DND-41 (cell line): ENCODE results near the gene VSTM5.

Experiments used
- EZH2 ChIP-seq: IDR thresholded peaks from 3 replicates; pipeline ENCODE4 v1.6.1; 2012; ENCODE audit warnings: borderline replicate concordance, low read depth, mild to moderate bottlenecking, moderate library complexity, low read length, inconsistent platforms; ENCODE audit not compliant: severe bottlenecking
- TF ChIP-seq, protein P1 (sequence below): IDR thresholded peaks from 2 replicates; pipeline ENCODE4 v1.5.1; 2012; ENCODE audit warnings: borderline replicate concordance, low read length, moderate library complexity, mild to moderate bottlenecking; ENCODE audit not compliant: poor library complexity, severe bottlenecking; ENCODE audit errors: extremely low read depth

DNA sequence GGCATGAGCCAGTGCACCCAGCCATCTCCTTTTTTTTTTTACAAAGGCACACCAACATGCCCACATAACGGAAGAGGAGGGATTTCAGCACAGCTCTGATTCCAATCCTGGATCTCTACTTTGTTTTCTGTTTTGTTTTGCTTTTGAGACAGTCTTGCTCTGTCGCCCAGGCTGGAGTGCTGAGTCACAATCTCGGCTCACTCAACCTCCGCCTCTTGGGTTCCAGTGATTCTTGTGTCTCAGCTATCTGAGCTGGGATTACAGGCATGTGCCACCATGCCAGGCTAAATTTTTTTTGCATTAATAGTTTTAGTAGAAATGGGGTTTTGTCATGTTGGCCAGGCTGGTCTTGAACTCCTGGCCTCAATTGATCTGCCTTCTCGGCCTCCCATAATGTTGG is 28.1 kb downstream of the VSTM5 start:
- TF ChIP-seq, protein P1, sequence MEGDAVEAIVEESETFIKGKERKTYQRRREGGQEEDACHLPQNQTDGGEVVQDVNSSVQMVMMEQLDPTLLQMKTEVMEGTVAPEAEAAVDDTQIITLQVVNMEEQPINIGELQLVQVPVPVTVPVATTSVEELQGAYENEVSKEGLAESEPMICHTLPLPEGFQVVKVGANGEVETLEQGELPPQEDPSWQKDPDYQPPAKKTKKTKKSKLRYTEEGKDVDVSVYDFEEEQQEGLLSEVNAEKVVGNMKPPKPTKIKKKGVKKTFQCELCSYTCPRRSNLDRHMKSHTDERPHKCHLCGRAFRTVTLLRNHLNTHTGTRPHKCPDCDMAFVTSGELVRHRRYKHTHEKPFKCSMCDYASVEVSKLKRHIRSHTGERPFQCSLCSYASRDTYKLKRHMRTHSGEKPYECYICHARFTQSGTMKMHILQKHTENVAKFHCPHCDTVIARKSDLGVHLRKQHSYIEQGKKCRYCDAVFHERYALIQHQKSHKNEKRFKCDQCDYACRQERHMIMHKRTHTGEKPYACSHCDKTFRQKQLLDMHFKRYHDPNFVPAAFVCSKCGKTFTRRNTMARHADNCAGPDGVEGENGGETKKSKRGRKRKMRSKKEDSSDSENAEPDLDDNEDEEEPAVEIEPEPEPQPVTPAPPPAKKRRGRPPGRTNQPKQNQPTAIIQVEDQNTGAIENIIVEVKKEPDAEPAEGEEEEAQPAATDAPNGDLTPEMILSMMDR, result no peak
- TF ChIP-seq EZH2, result no peak
